HEK293 (cell line): ENCODE data around the gene HBEGF.

ENCODE experiments used
- BCL11A ChIP-seq: fragments of 450-650 bp; formaldehyde crosslinking; IDR thresholded peaks from 2 replicates; pipeline ENCODE4 v1.5.1; 2016; ENCODE audit warnings: low read depth, missing biosample characterization, missing genetic modification characterization
- SALL2 ChIP-seq: fragments of 450-650 bp; formaldehyde crosslinking; IDR thresholded peaks from 2 replicates; pipeline ENCODE4 v1.5.0; 2017; ENCODE audit warnings: missing biosample characterization, mild to moderate bottlenecking, missing genetic modification characterization, borderline replicate concordance
- SETDB1 ChIP-seq: IDR thresholded peaks from one replicate; pipeline ENCODE4 v1.6.1; 2017; ENCODE audit warnings: mild to moderate bottlenecking, low read length, moderate library complexity, mixed read lengths; ENCODE audit not compliant: insufficient read length
- ZBTB8A ChIP-seq: fragments of 450-650 bp; formaldehyde crosslinking; IDR thresholded peaks from 2 replicates; pipeline ENCODE4 v1.5.1; 2016; ENCODE audit warnings: missing biosample characterization, missing genetic modification characterization
- TF ChIP-seq, protein P1 (sequence below): fragments of 450-650 bp; formaldehyde crosslinking; IDR thresholded peaks from 2 replicates; pipeline ENCODE4 v1.5.1; 2016; ENCODE audit warnings: missing biosample characterization, missing genetic modification characterization
- TF ChIP-seq, protein P2 (sequence below): fragments of 450-650 bp; formaldehyde crosslinking; IDR thresholded peaks from 2 replicates; pipeline ENCODE4 v1.5.1; 2016; ENCODE audit warnings: missing biosample characterization, missing genetic modification characterization
- TF ChIP-seq, protein P3 (sequence below): fragments of 450-650 bp; formaldehyde crosslinking; IDR thresholded peaks from 2 replicates; pipeline ENCODE4 v1.5.1; 2016; ENCODE audit warnings: missing biosample characterization, missing genetic modification characterization
- TF ChIP-seq, protein P4 (sequence below): fragments of 450-650 bp; formaldehyde crosslinking; IDR thresholded peaks from 2 replicates; pipeline ENCODE4 v1.5.1; 2016; ENCODE audit warnings: missing biosample characterization, missing genetic modification characterization

DNA sequence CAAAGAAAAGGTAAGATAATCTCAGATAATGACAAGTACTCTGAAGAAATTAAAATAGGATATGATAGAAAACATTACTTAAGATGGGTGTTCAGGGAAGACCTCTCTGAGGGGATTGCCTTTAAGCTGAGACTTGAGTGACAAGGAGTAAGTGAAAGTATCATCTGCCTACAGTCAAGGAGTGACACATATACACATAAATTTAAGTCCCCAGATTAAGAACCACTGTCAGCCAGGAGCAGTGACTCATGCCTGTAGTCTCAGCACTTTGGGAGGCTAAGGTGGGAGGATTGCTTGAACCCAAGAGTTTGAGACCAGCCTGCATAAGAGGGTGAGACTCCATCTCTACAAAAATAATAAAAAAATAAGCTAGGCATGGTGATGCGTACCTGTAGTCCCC lies 35.6 kb upstream of the HBEGF start:
- TF ChIP-seq, protein P1, sequence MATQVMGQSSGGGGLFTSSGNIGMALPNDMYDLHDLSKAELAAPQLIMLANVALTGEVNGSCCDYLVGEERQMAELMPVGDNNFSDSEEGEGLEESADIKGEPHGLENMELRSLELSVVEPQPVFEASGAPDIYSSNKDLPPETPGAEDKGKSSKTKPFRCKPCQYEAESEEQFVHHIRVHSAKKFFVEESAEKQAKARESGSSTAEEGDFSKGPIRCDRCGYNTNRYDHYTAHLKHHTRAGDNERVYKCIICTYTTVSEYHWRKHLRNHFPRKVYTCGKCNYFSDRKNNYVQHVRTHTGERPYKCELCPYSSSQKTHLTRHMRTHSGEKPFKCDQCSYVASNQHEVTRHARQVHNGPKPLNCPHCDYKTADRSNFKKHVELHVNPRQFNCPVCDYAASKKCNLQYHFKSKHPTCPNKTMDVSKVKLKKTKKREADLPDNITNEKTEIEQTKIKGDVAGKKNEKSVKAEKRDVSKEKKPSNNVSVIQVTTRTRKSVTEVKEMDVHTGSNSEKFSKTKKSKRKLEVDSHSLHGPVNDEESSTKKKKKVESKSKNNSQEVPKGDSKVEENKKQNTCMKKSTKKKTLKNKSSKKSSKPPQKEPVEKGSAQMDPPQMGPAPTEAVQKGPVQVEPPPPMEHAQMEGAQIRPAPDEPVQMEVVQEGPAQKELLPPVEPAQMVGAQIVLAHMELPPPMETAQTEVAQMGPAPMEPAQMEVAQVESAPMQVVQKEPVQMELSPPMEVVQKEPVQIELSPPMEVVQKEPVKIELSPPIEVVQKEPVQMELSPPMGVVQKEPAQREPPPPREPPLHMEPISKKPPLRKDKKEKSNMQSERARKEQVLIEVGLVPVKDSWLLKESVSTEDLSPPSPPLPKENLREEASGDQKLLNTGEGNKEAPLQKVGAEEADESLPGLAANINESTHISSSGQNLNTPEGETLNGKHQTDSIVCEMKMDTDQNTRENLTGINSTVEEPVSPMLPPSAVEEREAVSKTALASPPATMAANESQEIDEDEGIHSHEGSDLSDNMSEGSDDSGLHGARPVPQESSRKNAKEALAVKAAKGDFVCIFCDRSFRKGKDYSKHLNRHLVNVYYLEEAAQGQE: no peak
- TF ChIP-seq, protein P2, sequence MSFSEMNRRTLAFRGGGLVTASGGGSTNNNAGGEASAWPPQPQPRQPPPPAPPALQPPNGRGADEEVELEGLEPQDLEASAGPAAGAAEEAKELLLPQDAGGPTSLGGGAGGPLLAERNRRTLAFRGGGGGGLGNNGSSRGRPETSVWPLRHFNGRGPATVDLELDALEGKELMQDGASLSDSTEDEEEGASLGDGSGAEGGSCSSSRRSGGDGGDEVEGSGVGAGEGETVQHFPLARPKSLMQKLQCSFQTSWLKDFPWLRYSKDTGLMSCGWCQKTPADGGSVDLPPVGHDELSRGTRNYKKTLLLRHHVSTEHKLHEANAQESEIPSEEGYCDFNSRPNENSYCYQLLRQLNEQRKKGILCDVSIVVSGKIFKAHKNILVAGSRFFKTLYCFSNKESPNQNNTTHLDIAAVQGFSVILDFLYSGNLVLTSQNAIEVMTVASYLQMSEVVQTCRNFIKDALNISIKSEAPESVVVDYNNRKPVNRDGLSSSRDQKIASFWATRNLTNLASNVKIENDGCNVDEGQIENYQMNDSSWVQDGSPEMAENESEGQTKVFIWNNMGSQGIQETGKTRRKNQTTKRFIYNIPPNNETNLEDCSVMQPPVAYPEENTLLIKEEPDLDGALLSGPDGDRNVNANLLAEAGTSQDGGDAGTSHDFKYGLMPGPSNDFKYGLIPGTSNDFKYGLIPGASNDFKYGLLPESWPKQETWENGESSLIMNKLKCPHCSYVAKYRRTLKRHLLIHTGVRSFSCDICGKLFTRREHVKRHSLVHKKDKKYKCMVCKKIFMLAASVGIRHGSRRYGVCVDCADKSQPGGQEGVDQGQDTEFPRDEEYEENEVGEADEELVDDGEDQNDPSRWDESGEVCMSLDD: no peak
- TF ChIP-seq, protein P3, sequence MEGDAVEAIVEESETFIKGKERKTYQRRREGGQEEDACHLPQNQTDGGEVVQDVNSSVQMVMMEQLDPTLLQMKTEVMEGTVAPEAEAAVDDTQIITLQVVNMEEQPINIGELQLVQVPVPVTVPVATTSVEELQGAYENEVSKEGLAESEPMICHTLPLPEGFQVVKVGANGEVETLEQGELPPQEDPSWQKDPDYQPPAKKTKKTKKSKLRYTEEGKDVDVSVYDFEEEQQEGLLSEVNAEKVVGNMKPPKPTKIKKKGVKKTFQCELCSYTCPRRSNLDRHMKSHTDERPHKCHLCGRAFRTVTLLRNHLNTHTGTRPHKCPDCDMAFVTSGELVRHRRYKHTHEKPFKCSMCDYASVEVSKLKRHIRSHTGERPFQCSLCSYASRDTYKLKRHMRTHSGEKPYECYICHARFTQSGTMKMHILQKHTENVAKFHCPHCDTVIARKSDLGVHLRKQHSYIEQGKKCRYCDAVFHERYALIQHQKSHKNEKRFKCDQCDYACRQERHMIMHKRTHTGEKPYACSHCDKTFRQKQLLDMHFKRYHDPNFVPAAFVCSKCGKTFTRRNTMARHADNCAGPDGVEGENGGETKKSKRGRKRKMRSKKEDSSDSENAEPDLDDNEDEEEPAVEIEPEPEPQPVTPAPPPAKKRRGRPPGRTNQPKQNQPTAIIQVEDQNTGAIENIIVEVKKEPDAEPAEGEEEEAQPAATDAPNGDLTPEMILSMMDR (tag by site-specific recombination): no peak
- TF ChIP-seq, protein P4, sequence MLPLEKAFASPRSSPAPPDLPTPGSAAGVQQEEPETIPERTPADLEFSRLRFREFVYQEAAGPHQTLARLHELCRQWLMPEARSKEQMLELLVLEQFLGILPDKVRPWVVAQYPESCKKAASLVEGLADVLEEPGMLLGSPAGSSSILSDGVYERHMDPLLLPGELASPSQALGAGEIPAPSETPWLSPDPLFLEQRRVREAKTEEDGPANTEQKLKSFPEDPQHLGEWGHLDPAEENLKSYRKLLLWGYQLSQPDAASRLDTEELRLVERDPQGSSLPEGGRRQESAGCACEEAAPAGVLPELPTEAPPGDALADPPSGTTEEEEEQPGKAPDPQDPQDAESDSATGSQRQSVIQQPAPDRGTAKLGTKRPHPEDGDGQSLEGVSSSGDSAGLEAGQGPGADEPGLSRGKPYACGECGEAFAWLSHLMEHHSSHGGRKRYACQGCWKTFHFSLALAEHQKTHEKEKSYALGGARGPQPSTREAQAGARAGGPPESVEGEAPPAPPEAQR (tag by site-specific recombination): no peak
- TF ChIP-seq BCL11A: no peak
- TF ChIP-seq ZBTB8A (tag by site-specific recombination): no peak
- TF ChIP-seq SETDB1: no peak
- TF ChIP-seq SALL2 (tag by site-specific recombination): no peak
